Ascending aorta (tissue), 2 donors: ENCODE results near the gene ARHGAP26. TPM values are rescaled to one million over a fixed set of nuclear protein-coding genes. Genes with fewer than 3 reads are reported as not detected.
A peak's percentile ranks its signal among the peaks of the same experiment; 100 is the strongest.

Experiments used
- DNase-seq, 2 donors: peaks; one replicate each; pipeline ENCODE4 v3.0.0-alpha.2; 2019; ENCODE audit warnings: low spot score in 2 of 2
- H3K27ac ChIP-seq, 2 donors: fragments of 200-600 bp; sonication (generic); one replicate each; pipeline ENCODE4 v1.5.1; 2016 to 2017; ENCODE audit warnings: mild to moderate bottlenecking in 1 of 2
- H3K27me3 ChIP-seq: fragments of 200-600 bp; sonication (generic); one replicate; pipeline ENCODE4 v1.5.1; 2017
- H3K36me3 ChIP-seq, 2 donors: fragments of 200-600 bp; sonication (generic); one replicate each; pipeline ENCODE4 v1.5.1; 2016
- H3K4me1 ChIP-seq, 2 donors: fragments of 200-600 bp; sonication (generic); one replicate each; pipeline ENCODE4 v1.5.1; 2016 to 2017; ENCODE audit warnings: mild to moderate bottlenecking in 1 of 2
- H3K4me3 ChIP-seq, 2 donors: fragments of 200-600 bp; sonication (generic); one replicate each; pipeline ENCODE4 v1.5.1; 2016 to 2017; ENCODE audit warnings: mild to moderate bottlenecking in 1 of 2
- H3K9me3 ChIP-seq, 2 donors: fragments of 200-600 bp; sonication (generic); one replicate each; pipeline ENCODE4 v1.5.1; 2016
- intact Hi-C: fragments of 100-400 bp; cut with DNase I; formaldehyde crosslinking; loops from one replicate; pipeline ENCODE4 v1.15.1; 2023
- total RNA-seq: library from RNA; depleted of rRNA; stranded (reverse); fragments of >200 nt; gene quantifications from one replicate; pipeline ENCODE4 v1.1.0, GENCODE V29; 2016
- TF ChIP-seq, protein P1 (sequence below), 3 experiments: fragments of 200-600 bp in 2 of 3; fragments of 450-650 bp in 1 of 3; sonication (generic) in 2 of 3; IDR thresholded peaks; one replicate each; pipeline ENCODE4 v1.5.1; 2016 to 2019; ENCODE audit warnings: antibody characterized with exemption in 3 of 3, mild to moderate bottlenecking in 1 of 3, moderate library complexity in 1 of 3

Gene ARHGAP26
- total RNA-seq, 1 donor from 2014 or later: 34.9 TPM

DNA sequence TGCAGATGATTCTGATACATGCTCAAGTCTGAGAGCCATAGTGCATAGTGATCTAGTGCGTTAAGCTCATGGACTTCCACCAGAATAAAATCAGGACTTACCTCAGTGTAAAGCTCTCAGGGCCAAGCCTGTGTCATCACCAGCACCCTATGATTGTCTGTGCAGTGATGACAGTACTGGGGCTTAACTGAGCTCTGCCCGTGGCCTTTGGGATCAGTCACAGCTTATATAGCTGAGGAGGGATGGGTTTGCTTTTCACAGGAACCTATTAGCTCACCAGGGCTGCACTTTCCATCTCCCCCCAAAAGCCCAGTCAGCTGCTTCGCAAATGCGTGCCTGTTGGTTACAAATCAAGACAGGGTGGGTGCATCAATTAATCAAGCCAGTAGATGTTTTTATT lies 386.4 kb downstream of the ARHGAP26 start:
- Histone ChIP-seq H3K27ac (peak overlapping the region; percentile 75 to 84), H3K27me3 (no peaks in the 10 kb centered on the region)

DNA sequence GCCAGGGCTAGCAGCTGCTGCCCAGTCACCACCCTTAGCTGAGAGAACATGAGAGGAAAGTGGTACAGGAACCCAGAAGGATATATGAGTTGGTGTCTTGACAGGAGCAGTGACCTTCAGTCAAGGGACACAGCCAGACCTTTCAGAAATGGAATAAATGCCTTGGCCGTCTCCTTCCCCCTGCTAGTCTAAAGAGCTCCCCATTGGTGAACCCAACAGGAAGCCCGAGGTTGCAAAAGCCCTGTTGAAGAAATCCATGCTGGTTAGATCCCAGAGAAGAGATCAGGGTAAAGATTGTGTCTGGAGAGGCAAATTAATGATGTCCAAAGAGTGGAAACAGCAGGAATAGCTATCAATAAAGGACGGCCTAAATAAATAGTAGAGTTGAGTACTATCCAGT lies 388.9 kb downstream of the ARHGAP26 start:
- H3K27ac ChIP-seq: no peak overlapping the region
- intact Hi-C loops: loop anchor here (5.0 to 10.0 kb wide), 2 partner anchors 83 to 156 kb away; no protein-coding TSS in a partner anchor
- TF ChIP-seq, protein P1, sequence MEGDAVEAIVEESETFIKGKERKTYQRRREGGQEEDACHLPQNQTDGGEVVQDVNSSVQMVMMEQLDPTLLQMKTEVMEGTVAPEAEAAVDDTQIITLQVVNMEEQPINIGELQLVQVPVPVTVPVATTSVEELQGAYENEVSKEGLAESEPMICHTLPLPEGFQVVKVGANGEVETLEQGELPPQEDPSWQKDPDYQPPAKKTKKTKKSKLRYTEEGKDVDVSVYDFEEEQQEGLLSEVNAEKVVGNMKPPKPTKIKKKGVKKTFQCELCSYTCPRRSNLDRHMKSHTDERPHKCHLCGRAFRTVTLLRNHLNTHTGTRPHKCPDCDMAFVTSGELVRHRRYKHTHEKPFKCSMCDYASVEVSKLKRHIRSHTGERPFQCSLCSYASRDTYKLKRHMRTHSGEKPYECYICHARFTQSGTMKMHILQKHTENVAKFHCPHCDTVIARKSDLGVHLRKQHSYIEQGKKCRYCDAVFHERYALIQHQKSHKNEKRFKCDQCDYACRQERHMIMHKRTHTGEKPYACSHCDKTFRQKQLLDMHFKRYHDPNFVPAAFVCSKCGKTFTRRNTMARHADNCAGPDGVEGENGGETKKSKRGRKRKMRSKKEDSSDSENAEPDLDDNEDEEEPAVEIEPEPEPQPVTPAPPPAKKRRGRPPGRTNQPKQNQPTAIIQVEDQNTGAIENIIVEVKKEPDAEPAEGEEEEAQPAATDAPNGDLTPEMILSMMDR (IDR thresholded peaks at IDR 0.05): no peak

More for the DNA sequence above, 386.4 kb downstream of the ARHGAP26 start:
- Histone ChIP-seq H3K4me3 (no peak overlapping the region), H3K36me3 (no peaks in the 10 kb centered on the region), H3K4me1 (peaks cover 16 to 40% of the 10 kb centered on the region in 2 donors), H3K9me3 (no peaks in the 10 kb centered on the region)
- intact Hi-C loops: loop anchor here (5.0 to 10.0 kb wide), 2 partner anchors 86 to 158 kb away; no protein-coding TSS in a partner anchor
- DNase-seq: no peak
- TF ChIP-seq, protein P1 (IDR thresholded peaks at IDR 0.05): no peak

DNA sequence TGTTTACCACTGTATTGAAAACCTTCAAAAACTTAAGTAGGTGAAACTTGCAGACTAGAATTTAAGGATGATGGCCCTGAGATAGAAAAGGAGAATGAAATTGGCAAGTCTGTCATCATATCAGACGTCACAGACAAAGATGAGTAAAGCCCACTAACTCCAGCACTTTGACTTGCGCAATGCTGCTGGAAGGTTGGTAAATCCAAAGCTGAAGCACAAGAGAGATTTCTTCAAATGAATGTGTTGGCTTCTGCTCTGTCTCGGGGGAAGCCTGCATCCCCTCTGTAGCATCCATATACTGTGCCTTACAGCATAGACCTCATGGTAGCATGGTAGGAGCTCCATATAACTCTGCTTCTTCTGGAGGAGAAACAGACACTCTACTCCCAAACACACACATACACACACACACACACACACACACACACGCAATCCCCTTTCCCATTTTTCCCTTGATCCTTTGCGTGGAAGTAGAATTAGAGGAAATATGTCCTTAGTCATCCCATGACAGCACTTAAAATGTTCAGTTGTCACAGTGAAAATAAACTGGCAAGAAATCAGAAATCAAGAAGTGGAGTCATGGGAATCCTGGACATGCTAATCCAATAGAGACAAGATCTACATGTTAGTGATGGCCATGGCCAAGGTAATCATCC lies 391.8 kb downstream of the ARHGAP26 start:
- Histone ChIP-seq H3K36me3 (no peaks in the 10 kb centered on the region), H3K4me1 (peaks cover 0 to 2% of the 10 kb centered on the region in 2 donors), H3K4me3 (no peak overlapping the region), H3K9me3 (no peaks in the 10 kb centered on the region), H3K27me3 (no peaks in the 10 kb centered on the region), H3K27ac (no peak overlapping the region)
- intact Hi-C loops: no loop called here
- no peak for DNase-seq
- TF ChIP-seq, protein P1 (IDR thresholded peaks at IDR 0.05): no peak

More for the DNA sequence above, 388.9 kb downstream of the ARHGAP26 start:
- no peaks in the 10 kb centered on the region for H3K9me3 ChIP-seq
- no peak overlapping the region for H3K4me3 ChIP-seq
- DNase-seq: no peak
- H3K27me3 ChIP-seq: no peaks in the 10 kb centered on the region
- no peaks in the 10 kb centered on the region for H3K36me3 ChIP-seq
- peaks cover 16 to 28% of the 10 kb centered on the region in 2 donors for H3K4me1 ChIP-seq

DNA sequence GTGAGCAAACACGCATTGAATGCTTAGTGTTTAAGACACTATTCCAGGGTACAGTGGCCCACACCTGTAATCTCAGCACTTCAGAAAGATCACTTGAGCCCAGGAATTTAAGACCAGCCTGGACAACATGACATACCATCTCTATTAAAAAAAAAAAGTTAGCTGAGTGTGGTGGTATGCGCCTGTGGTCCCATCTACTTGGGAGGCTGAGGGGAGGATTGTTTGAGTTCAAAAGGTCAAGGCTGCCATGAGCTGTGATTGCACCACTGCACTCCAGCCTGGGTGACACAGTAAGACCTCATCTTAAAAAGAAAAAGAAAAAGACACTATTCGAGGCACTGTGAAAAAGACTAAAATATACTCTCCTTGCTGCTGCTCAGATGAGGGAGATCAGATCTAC lies 392.6 kb downstream of the ARHGAP26 start:
- H3K27me3 ChIP-seq: no peaks in the 10 kb centered on the region
- H3K36me3 ChIP-seq: no peaks in the 10 kb centered on the region
- no peak for DNase-seq
- H3K27ac ChIP-seq: no peak overlapping the region
- H3K4me3 ChIP-seq: no peak overlapping the region
- no peaks in the 10 kb centered on the region for H3K9me3 ChIP-seq
- peaks cover 0 to 2% of the 10 kb centered on the region in 2 donors for H3K4me1 ChIP-seq
- intact Hi-C loops: no loop called here
- TF ChIP-seq, protein P1 (IDR thresholded peaks at IDR 0.05): no peak

DNA sequence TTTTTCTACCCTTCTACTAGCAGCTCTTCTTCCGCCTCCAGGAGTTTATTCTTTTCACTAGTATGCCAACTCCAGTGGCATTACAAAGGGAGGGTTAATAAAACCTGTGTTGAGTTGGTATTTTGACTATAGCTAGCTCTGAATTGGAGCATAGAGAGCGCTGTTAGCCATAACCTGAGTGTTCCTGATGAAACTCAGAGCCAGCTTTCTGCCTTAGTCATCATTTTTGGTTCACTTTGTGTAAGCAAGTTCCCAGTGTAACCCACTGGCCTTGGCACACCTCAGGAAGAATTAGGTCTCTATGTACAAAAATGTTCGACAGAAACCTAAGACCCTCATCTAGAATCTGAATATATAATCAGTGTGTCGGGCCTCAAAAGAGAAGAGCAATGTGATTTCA lies 394.4 kb downstream of the ARHGAP26 start:
- H3K27me3 ChIP-seq: no peaks in the 10 kb centered on the region
- intact Hi-C loops: no loop called here
- DNase-seq: no peak
- no peak overlapping the region for H3K4me3 ChIP-seq
- no peaks in the 10 kb centered on the region for H3K9me3 ChIP-seq
- no peaks in the 10 kb centered on the region for H3K36me3 ChIP-seq
- TF ChIP-seq, protein P1 (IDR thresholded peaks at IDR 0.05): no peak
- H3K27ac ChIP-seq: no peak overlapping the region
- peaks cover 0 to 2% of the 10 kb centered on the region in 2 donors for H3K4me1 ChIP-seq
